ENCODE measurements around the gene ZNF366. TPM values are rescaled to one million over a fixed set of nuclear protein-coding genes. Genes with fewer than 3 reads are reported as not detected.

Gene ZNF366
- total RNA-seq, 1 experiment from 2014 or later, result not detected

DNA sequence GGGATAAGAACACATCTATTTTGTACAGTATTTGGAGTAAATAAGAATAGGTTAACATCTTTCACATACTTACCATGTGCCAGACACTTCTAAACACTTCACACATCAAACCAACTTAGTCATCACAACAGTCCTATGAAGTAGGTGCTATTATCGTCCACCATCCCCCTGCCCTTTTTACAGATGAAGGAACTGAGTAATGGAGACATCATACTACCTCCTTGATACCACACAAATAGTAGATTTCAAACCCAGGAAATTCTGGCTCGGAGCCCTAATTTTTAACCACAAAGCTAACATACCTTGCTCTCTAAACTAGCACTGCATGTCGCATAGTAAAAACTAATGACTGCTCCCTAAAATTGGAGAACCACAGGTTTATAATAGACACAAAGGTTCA is 4.2 kb upstream of the ZNF366 start:
- intact Hi-C loops (cut with micrococcal nuclease), result no loop called here
- no peak overlapping the region for H3K4me3 ChIP-seq (replicated peaks in 1 of 2; ENCODE audit: low read depth in 1 of 2, low read length in 2 of 2)
- no peak overlapping the region for H3K9ac ChIP-seq (ENCODE audit: low read length)
- BruUV-seq (replicated peaks), result no TSS peak
- H3K4me1 ChIP-seq (ENCODE audit: control insufficient read depth in 1 of 2, insufficient read depth in 2 of 2, low read length in 2 of 2), result no peaks in the 10 kb centered on the region
- ChIA-PET CTCF (no interaction called here), RAD21 (ENCODE audit: low non-redundant PET in 1 of 2, low total read pairs in 2 of 2, uncharacterized antibody in 2 of 2, unreplicated experiment in 2 of 2) (no interaction called here), POLR2A (no interaction called here)
- no peaks in the 10 kb centered on the region for H3K9me3 ChIP-seq (ENCODE audit: control insufficient read depth in 1 of 2, insufficient read depth in 1 of 2, low read depth in 1 of 2, low read length in 2 of 2)
- no peak overlapping the region for H3K27ac ChIP-seq (ENCODE audit: low read depth, low read length)
- DNase-seq (ENCODE audit: low read depth, low spot score) (no peak), ATAC-seq (no peak)
- H3K4me2 ChIP-seq (ENCODE audit: low read length), result no peak overlapping the region
- no peak for TF ChIP-seq SRF (IDR thresholded peaks at IDR 0.05; ENCODE audit: low read depth)
- TF ChIP-seq, protein P1, sequence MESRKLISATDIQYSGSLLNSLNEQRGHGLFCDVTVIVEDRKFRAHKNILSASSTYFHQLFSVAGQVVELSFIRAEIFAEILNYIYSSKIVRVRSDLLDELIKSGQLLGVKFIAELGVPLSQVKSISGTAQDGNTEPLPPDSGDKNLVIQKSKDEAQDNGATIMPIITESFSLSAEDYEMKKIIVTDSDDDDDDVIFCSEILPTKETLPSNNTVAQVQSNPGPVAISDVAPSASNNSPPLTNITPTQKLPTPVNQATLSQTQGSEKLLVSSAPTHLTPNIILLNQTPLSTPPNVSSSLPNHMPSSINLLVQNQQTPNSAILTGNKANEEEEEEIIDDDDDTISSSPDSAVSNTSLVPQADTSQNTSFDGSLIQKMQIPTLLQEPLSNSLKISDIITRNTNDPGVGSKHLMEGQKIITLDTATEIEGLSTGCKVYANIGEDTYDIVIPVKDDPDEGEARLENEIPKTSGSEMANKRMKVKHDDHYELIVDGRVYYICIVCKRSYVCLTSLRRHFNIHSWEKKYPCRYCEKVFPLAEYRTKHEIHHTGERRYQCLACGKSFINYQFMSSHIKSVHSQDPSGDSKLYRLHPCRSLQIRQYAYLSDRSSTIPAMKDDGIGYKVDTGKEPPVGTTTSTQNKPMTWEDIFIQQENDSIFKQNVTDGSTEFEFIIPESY (IDR thresholded peaks at IDR 0.05; ENCODE audit: extremely low read depth, insufficient replicate concordance, low read length), result no peak
- TF ChIP-seq CEBPB (IDR thresholded peaks at IDR 0.05; ENCODE audit: low read depth), result no peak
- no peak for TF ChIP-seq ZFX (IDR thresholded peaks at IDR 0.05)
- TF ChIP-seq SP1 (IDR thresholded peaks at IDR 0.05; ENCODE audit: low read depth), result no peak
- TF ChIP-seq TCF7L2 (IDR thresholded peaks at IDR 0.05; ENCODE audit: borderline replicate concordance, extremely low read depth, insufficient read depth, insufficient read length), result no peak
- TF ChIP-seq, protein P2, sequence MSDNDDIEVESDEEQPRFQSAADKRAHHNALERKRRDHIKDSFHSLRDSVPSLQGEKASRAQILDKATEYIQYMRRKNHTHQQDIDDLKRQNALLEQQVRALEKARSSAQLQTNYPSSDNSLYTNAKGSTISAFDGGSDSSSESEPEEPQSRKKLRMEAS (IDR thresholded peaks at IDR 0.05), result no peak
- TF ChIP-seq POLR2A (IDR thresholded peaks at IDR 0.05; ENCODE audit: borderline replicate concordance, extremely low read depth, insufficient read depth, insufficient read length), result no peak
- TF ChIP-seq SIN3A (IDR thresholded peaks at IDR 0.05; ENCODE audit: low read depth), result no peak
- TF ChIP-seq ZNF274 (IDR thresholded peaks at IDR 0.05; ENCODE audit: low read depth, low read length), result no peak
- no peaks in the 10 kb centered on the region for H4K20me1 ChIP-seq (ENCODE audit: insufficient read depth)
- H3K27me3 ChIP-seq (ENCODE audit: insufficient read depth, low read length), result no peaks in the 10 kb centered on the region
- H2AFZ ChIP-seq (ENCODE audit: low read depth, low read length, poor library complexity, severe bottlenecking), result no peak overlapping the region
- no peaks in the 10 kb centered on the region for H3K79me2 ChIP-seq (ENCODE audit: insufficient read depth, low read length)
- no peaks in the 10 kb centered on the region for H3K9me2 ChIP-seq (ENCODE audit: insufficient read depth)
- no peaks in the 10 kb centered on the region for H3K36me3 ChIP-seq (ENCODE audit: control insufficient read depth in 1 of 2, insufficient read depth in 2 of 2, low read length in 2 of 2)
